ENCODE measurements around the gene TET1.

The TET1 gene

GRCh38 chr10:68572151-68572550, 12.0 kb downstream of the TET1 start:
- peaks cover 16 to 57% of the 10 kb centered on the region in 2 donors for H3K36me3 ChIP-seq (replicated peaks in 1 of 2; ENCODE audit: control insufficient read depth in 2 of 2, insufficient read depth in 2 of 2, low read length in 2 of 2)
- H4K91ac ChIP-seq (ENCODE audit: low read depth, low read length, poor library complexity) = no peak overlapping the region
- no peak overlapping the region for H3K4ac ChIP-seq (ENCODE audit: low read length)
- H3K14ac ChIP-seq (ENCODE audit: low read length) = no peak overlapping the region
- H3K9ac ChIP-seq (ENCODE audit: low read depth, low read length, poor library complexity) = no peak overlapping the region
- H3K9me3 ChIP-seq (replicated peaks in 1 of 2; ENCODE audit: control insufficient read depth in 2 of 2, insufficient read depth in 1 of 2, low read depth in 1 of 2, low read length in 2 of 2) = no peaks in the 10 kb centered on the region
- H3K23ac ChIP-seq (ENCODE audit: low read depth, low read length, poor library complexity) = no peak overlapping the region
- no peak overlapping the region for H4K8ac ChIP-seq (ENCODE audit: low read depth, low read length)
- H2BK5ac ChIP-seq (ENCODE audit: low read length) = no peak overlapping the region
- H3K4me2 ChIP-seq (ENCODE audit: insufficient read depth, low read length, poor library complexity, severe bottlenecking) = no peak overlapping the region
- no peaks in the 10 kb centered on the region for H3K27me3 ChIP-seq (ENCODE audit: control insufficient read depth in 3 of 3, insufficient read depth in 3 of 3, low read depth in 1 of 3, low read length in 3 of 3)
- no peak overlapping the region for H3K27ac ChIP-seq (replicated peaks; ENCODE audit: low read length)
- no peak overlapping the region for H2AFZ ChIP-seq (ENCODE audit: low read length)
- peaks cover 1% of the 10 kb centered on the region for H3K79me1 ChIP-seq (ENCODE audit: low read depth, low read length)
- DNase-seq (ENCODE audit: low spot score) = no peak
- H3K4me1 ChIP-seq (ENCODE audit: control insufficient read depth in 2 of 2, insufficient read depth in 1 of 2, low read depth in 1 of 2, low read length in 2 of 2) = no peaks in the 10 kb centered on the region
- no peak overlapping the region for H2BK120ac ChIP-seq (ENCODE audit: low read depth, low read length)
- WGBS, 2 donors (ENCODE audit: extremely low coverage in 2 of 2, insufficient read length in 2 of 2, insufficient replicate concordance in 1 of 2) = no CpG with 5 or more reads among the region's 5 CpGs
- no peak overlapping the region for H2BK15ac ChIP-seq (ENCODE audit: low read length)
- H3K4me3 ChIP-seq (ENCODE audit: low read length in 2 of 2) = no peak overlapping the region
- no peak overlapping the region for H2BK12ac ChIP-seq (ENCODE audit: low read length)
- H2AK5ac ChIP-seq (ENCODE audit: low read depth, low read length) = no peak overlapping the region
- no peak overlapping the region for H3K18ac ChIP-seq (ENCODE audit: low read length)

- Histone ChIP-seq H3K23ac (ENCODE audit: low read depth, low read length, poor library complexity) (no peak overlapping the region), H2AFZ (ENCODE audit: low read length) (no peak overlapping the region), H2BK12ac (ENCODE audit: low read length) (no peak overlapping the region), H3K4ac (ENCODE audit: low read length) (no peak overlapping the region), H3K18ac (ENCODE audit: low read length) (no peak overlapping the region), H2AK5ac (ENCODE audit: low read depth, low read length) (no peak overlapping the region), H3K79me1 (ENCODE audit: low read depth, low read length) (peaks cover 3% of the 10 kb centered on the region), H3K4me2 (ENCODE audit: insufficient read depth, low read length, poor library complexity, severe bottlenecking) (no peak overlapping the region), H2BK120ac (ENCODE audit: low read depth, low read length) (no peak overlapping the region), H4K8ac (ENCODE audit: low read depth, low read length) (no peak overlapping the region), H3K27me3 (ENCODE audit: control insufficient read depth in 3 of 3, insufficient read depth in 3 of 3, low read depth in 1 of 3, low read length in 3 of 3) (no peaks in the 10 kb centered on the region), H2BK5ac (ENCODE audit: low read length) (no peak overlapping the region), H3K4me3 (ENCODE audit: low read length in 2 of 2) (no peak overlapping the region), H4K91ac (ENCODE audit: low read depth, low read length, poor library complexity) (no peak overlapping the region), H3K27ac (replicated peaks; ENCODE audit: low read length) (no peak overlapping the region), H3K9ac (ENCODE audit: low read depth, low read length, poor library complexity) (no peak overlapping the region), H3K36me3 (replicated peaks in 1 of 2; ENCODE audit: control insufficient read depth in 2 of 2, insufficient read depth in 2 of 2, low read length in 2 of 2) (peaks cover 19 to 65% of the 10 kb centered on the region in 2 donors), H2BK15ac (ENCODE audit: low read length) (no peak overlapping the region), H3K9me3 (replicated peaks in 1 of 2; ENCODE audit: control insufficient read depth in 2 of 2, insufficient read depth in 1 of 2, low read depth in 1 of 2, low read length in 2 of 2) (no peaks in the 10 kb centered on the region), H3K4me1 (ENCODE audit: control insufficient read depth in 2 of 2, insufficient read depth in 1 of 2, low read depth in 1 of 2, low read length in 2 of 2) (no peaks in the 10 kb centered on the region), H3K14ac (ENCODE audit: low read length) (no peak overlapping the region)
- WGBS, 2 donors (ENCODE audit: extremely low coverage in 2 of 2, insufficient read length in 2 of 2, insufficient replicate concordance in 1 of 2) = no CpG with 5 or more reads among the region's 2 CpGs
- no peak for DNase-seq (ENCODE audit: low spot score)
Observed at GRCh38 chr10:68574051-68574450, 13.9 kb downstream of the TET1 start.

DNA sequence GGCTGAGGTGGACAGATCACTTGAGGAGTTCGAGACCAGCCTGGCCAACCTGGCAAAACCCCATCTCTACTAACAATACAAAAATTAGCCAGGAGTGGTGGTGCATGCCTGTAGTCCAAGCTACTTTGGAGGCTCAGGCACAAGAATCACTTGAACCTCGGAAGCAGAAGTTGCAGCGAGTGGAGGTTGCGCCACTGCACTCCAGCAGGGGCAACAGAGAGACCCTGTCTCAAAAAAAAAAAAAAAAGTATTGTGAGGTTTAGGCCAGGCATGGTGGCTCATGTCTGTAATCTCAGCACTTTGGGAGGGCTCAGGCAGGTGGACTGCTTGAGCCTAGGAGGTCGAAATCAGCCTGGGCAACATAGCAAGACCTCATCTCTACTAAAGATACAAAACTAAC, 16.0 kb downstream of the TET1 start:
- no peak overlapping the region for H2BK5ac ChIP-seq (ENCODE audit: low read length)
- no peak overlapping the region for H3K14ac ChIP-seq (ENCODE audit: low read length)
- H3K9me3 ChIP-seq (replicated peaks in 1 of 2; ENCODE audit: control insufficient read depth in 2 of 2, insufficient read depth in 1 of 2, low read depth in 1 of 2, low read length in 2 of 2) = no peaks in the 10 kb centered on the region
- peaks cover 19 to 81% of the 10 kb centered on the region in 2 donors for H3K36me3 ChIP-seq (replicated peaks in 1 of 2; ENCODE audit: control insufficient read depth in 2 of 2, insufficient read depth in 2 of 2, low read length in 2 of 2)
- H3K4me3 ChIP-seq (ENCODE audit: low read length in 2 of 2) = no peak overlapping the region
- H3K18ac ChIP-seq (ENCODE audit: low read length) = no peak overlapping the region
- no peak overlapping the region for H3K9ac ChIP-seq (ENCODE audit: low read depth, low read length, poor library complexity)
- no peak for DNase-seq (ENCODE audit: low spot score)
- WGBS, 2 donors (ENCODE audit: extremely low coverage in 2 of 2, insufficient read length in 2 of 2, insufficient replicate concordance in 1 of 2) = no CpG with 5 or more reads among the region's 5 CpGs
- no peak overlapping the region for H2BK12ac ChIP-seq (ENCODE audit: low read length)
- no peak overlapping the region for H3K27ac ChIP-seq (replicated peaks; ENCODE audit: low read length)
- H2AK5ac ChIP-seq (ENCODE audit: low read depth, low read length) = no peak overlapping the region
- no peaks in the 10 kb centered on the region for H3K4me1 ChIP-seq (ENCODE audit: control insufficient read depth in 2 of 2, insufficient read depth in 1 of 2, low read depth in 1 of 2, low read length in 2 of 2)
- H3K27me3 ChIP-seq (ENCODE audit: control insufficient read depth in 3 of 3, insufficient read depth in 3 of 3, low read depth in 1 of 3, low read length in 3 of 3) = no peaks in the 10 kb centered on the region
- no peak overlapping the region for H3K4ac ChIP-seq (ENCODE audit: low read length)
- no peak overlapping the region for H3K4me2 ChIP-seq (ENCODE audit: insufficient read depth, low read length, poor library complexity, severe bottlenecking)
- H4K91ac ChIP-seq (ENCODE audit: low read depth, low read length, poor library complexity) = no peak overlapping the region
- H2AFZ ChIP-seq (ENCODE audit: low read length) = no peak overlapping the region
- no peak overlapping the region for H3K23ac ChIP-seq (ENCODE audit: low read depth, low read length, poor library complexity)
- no peak overlapping the region for H2BK15ac ChIP-seq (ENCODE audit: low read length)
- no peak overlapping the region for H2BK120ac ChIP-seq (ENCODE audit: low read depth, low read length)
- H4K8ac ChIP-seq (ENCODE audit: low read depth, low read length) = no peak overlapping the region
- H3K79me1 ChIP-seq (ENCODE audit: low read depth, low read length) = peaks cover 6% of the 10 kb centered on the region

GRCh38 chr10:68578974-68579373, 18.8 kb downstream of the TET1 start:
- Histone ChIP-seq H4K91ac (ENCODE audit: low read depth, low read length, poor library complexity) (no peak overlapping the region), H3K9me3 (replicated peaks in 1 of 2; ENCODE audit: control insufficient read depth in 2 of 2, insufficient read depth in 1 of 2, low read depth in 1 of 2, low read length in 2 of 2) (no peaks in the 10 kb centered on the region), H3K14ac (ENCODE audit: low read length) (no peak overlapping the region), H2BK120ac (ENCODE audit: low read depth, low read length) (no peak overlapping the region), H3K36me3 (replicated peaks in 1 of 2; ENCODE audit: control insufficient read depth in 2 of 2, insufficient read depth in 2 of 2, low read length in 2 of 2) (peaks cover 13 to 84% of the 10 kb centered on the region in 2 donors), H3K4me3 (ENCODE audit: low read length in 2 of 2) (no peak overlapping the region), H3K4me2 (ENCODE audit: insufficient read depth, low read length, poor library complexity, severe bottlenecking) (no peak overlapping the region), H2BK12ac (ENCODE audit: low read length) (no peak overlapping the region), H2AK5ac (ENCODE audit: low read depth, low read length) (no peak overlapping the region), H2BK15ac (ENCODE audit: low read length) (no peak overlapping the region), H3K4ac (ENCODE audit: low read length) (no peak overlapping the region), H3K18ac (ENCODE audit: low read length) (no peak overlapping the region), H3K27me3 (ENCODE audit: control insufficient read depth in 3 of 3, insufficient read depth in 3 of 3, low read depth in 1 of 3, low read length in 3 of 3) (no peaks in the 10 kb centered on the region), H4K8ac (ENCODE audit: low read depth, low read length) (no peak overlapping the region), H3K79me1 (ENCODE audit: low read depth, low read length) (peaks cover 8% of the 10 kb centered on the region), H3K9ac (ENCODE audit: low read depth, low read length, poor library complexity) (no peak overlapping the region), H2BK5ac (ENCODE audit: low read length) (no peak overlapping the region), H3K4me1 (ENCODE audit: control insufficient read depth in 2 of 2, insufficient read depth in 1 of 2, low read depth in 1 of 2, low read length in 2 of 2) (no peaks in the 10 kb centered on the region), H3K23ac (ENCODE audit: low read depth, low read length, poor library complexity) (no peak overlapping the region), H2AFZ (ENCODE audit: low read length) (no peak overlapping the region), H3K27ac (replicated peaks; ENCODE audit: low read length) (no peak overlapping the region)
- no CpG with 5 or more reads among the region's 2 CpGs for WGBS, 2 donors (ENCODE audit: extremely low coverage in 2 of 2, insufficient read length in 2 of 2, insufficient replicate concordance in 1 of 2)
- no peak for DNase-seq (ENCODE audit: low spot score)
